Smooth muscle cell (in vitro differentiated cells): ENCODE data around the gene HDAC10. TPM values are rescaled to one million over a fixed set of nuclear protein-coding genes. Genes with fewer than 3 reads are reported as not detected.

Source experiments
- DNase-seq: peaks from one replicate; lab custom pipeline; 2025; ENCODE audit not compliant: unreplicated experiment; lab: John Stamatoyannopoulos, UW
- H2AFZ ChIP-seq: fragments of 200-600 bp; sonication (generic); 2 replicates; pipeline ENCODE4 v1.6.0; 2016; ENCODE audit warnings: antibody characterized with exemption, low read depth, mild to moderate bottlenecking
- H3F3A ChIP-seq: fragments of 200-600 bp; sonication (generic); 2 replicates; pipeline ENCODE4 v1.6.0; 2017; ENCODE audit warnings: antibody characterized with exemption, low read depth
- H3K27ac ChIP-seq: fragments of 200-600 bp; sonication (generic); 2 replicates; pipeline ENCODE4 v1.5.1; 2016; ENCODE audit warnings: low read depth, mild to moderate bottlenecking
- H3K27me3 ChIP-seq: fragments of 200-600 bp; sonication (generic); 2 replicates; pipeline ENCODE4 v1.6.1; 2016; ENCODE audit warnings: low read depth, mild to moderate bottlenecking
- H3K36me3 ChIP-seq: fragments of 200-600 bp; sonication (generic); 2 replicates; pipeline ENCODE4 v1.5.1; 2016; ENCODE audit warnings: low read depth
- H3K4me1 ChIP-seq: fragments of 200-600 bp; sonication (generic); 2 replicates; pipeline ENCODE4 v1.5.1; 2016; ENCODE audit warnings: low read depth
- H3K4me2 ChIP-seq: fragments of 200-600 bp; sonication (generic); 2 replicates; pipeline ENCODE4 v1.6.0; 2016; ENCODE audit warnings: mild to moderate bottlenecking
- H3K4me3 ChIP-seq: fragments of 200-600 bp; sonication (generic); 2 replicates; pipeline ENCODE4 v1.5.1; 2016; ENCODE audit warnings: mild to moderate bottlenecking
- H3K79me2 ChIP-seq: fragments of 200-600 bp; sonication (generic); 2 replicates; pipeline ENCODE4 v1.6.0; 2016; ENCODE audit warnings: low read depth, mild to moderate bottlenecking
- H3K9ac ChIP-seq: fragments of 200-600 bp; sonication (generic); 2 replicates; pipeline ENCODE4 v1.6.0; 2016; ENCODE audit warnings: low read depth
- H3K9me3 ChIP-seq: fragments of 200-600 bp; sonication (generic); replicated peaks from 2 replicates; pipeline ENCODE4 v1.5.1; 2016; ENCODE audit warnings: low read depth
- H4K20me1 ChIP-seq: fragments of 200-600 bp; sonication (generic); 2 replicates; pipeline ENCODE4 v1.6.0; 2016; ENCODE audit warnings: low read depth
- CTCF ChIP-seq: fragments of 200-600 bp; sonication (generic); IDR thresholded peaks from 2 replicates; pipeline ENCODE4 v1.5.1; 2017; ENCODE audit warnings: borderline replicate concordance, mild to moderate bottlenecking, antibody characterized with exemption; ENCODE audit not compliant: insufficient read depth, poor library complexity, severe bottlenecking
- WGBS: methylation state at CpG from one replicate; pipeline ENCODE4 v1.1.7; 2016; ENCODE audit warnings: low lambda C conversion rate; 5-methylcytosine and 5-hydroxymethylcytosine counted together
- polyA plus RNA-seq: library from polyadenylated mRNA; unstranded; fragments of >200 nt; fragmentation: Nextera tagmentation; extraction: Ambion mirVana; gene quantifications from 2 replicates; pipeline ENCODE4 v1.2.1, GENCODE V29; 2016
- total RNA-seq: library from RNA; depleted of rRNA; stranded (reverse); fragments of >200 nt; gene quantifications from 2 replicates; pipeline ENCODE4 v1.2.3, GENCODE V29; 2014

The HDAC10 gene
- total and polyA plus RNA-seq, 2 experiments from 2014 or later = 9.5 to 15.7 TPM

- no peaks in the 10 kb centered on the region for H3K4me1 ChIP-seq
- H3K9ac ChIP-seq = no peak overlapping the region
- TF ChIP-seq CTCF = no peak
- H3K9me3 ChIP-seq = no peaks in the 10 kb centered on the region
- WGBS = over 99% methylated on average over 22 of the region's 34 CpGs
- no peaks in the 10 kb centered on the region for H3K27me3 ChIP-seq
- H3F3A ChIP-seq = no peaks in the 10 kb centered on the region
- DNase-seq = no peak
- H3K4me2 ChIP-seq = no peak overlapping the region
- H3K4me3 ChIP-seq = no peak overlapping the region
- H3K36me3 ChIP-seq = no peaks in the 10 kb centered on the region
- peaks cover 94% of the 10 kb centered on the region for H4K20me1 ChIP-seq
- H3K79me2 ChIP-seq = peaks cover 54% of the 10 kb centered on the region
- H2AFZ ChIP-seq = no peak overlapping the region
- no peak overlapping the region for H3K27ac ChIP-seq
Observed at GRCh38 chr22:50285568-50286229, 34.6 kb upstream of the HDAC10 start.

- Histone ChIP-seq H3K4me2 (no peak overlapping the region), H3K27me3 (no peaks in the 10 kb centered on the region), H3K9ac (no peak overlapping the region), H3K4me3 (no peak overlapping the region), H3F3A (no peaks in the 10 kb centered on the region), H4K20me1 (peaks cover 92% of the 10 kb centered on the region), H3K27ac (no peak overlapping the region), H3K79me2 (peaks cover 42% of the 10 kb centered on the region), H3K9me3 (no peaks in the 10 kb centered on the region), H3K4me1 (no peaks in the 10 kb centered on the region), H3K36me3 (no peaks in the 10 kb centered on the region), H2AFZ (no peak overlapping the region)
- 97% methylated on average over 11 of the region's 13 CpGs for WGBS
- no peak for DNase-seq
- no peak for TF ChIP-seq CTCF
Observed at GRCh38 chr22:50284479-50284878, 33.4 kb upstream of the HDAC10 start.

DNA sequence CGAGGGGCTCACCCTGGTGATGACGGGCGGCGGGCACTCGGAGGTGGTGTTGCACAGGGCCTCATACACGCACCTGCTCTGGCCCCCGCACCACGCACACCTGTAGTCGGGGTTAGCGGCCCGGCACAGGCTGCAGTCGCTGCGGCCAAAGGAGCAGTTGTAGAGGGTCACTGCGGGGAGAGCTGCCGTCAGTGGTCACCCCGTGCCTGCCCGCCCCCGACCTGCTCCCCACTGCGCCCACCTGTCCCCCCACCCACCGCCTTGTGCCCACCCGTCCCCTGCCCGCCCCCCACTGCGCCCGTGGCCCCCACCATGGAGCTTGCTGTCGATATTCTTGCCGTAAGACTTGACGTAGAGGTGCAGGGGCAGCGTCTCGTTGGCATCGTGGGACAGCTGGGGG is 32.8 kb upstream of the HDAC10 start:
- peaks cover 92% of the 10 kb centered on the region for H4K20me1 ChIP-seq
- no peaks in the 10 kb centered on the region for H3K36me3 ChIP-seq
- TF ChIP-seq CTCF = no peak
- DNase-seq = no peak
- no peak overlapping the region for H3K9ac ChIP-seq
- no peak overlapping the region for H2AFZ ChIP-seq
- H3K4me2 ChIP-seq = no peak overlapping the region
- H3K9me3 ChIP-seq = no peaks in the 10 kb centered on the region
- peaks cover 36% of the 10 kb centered on the region for H3K79me2 ChIP-seq
- H3F3A ChIP-seq = no peaks in the 10 kb centered on the region
- 97% methylated on average over 28 of the region's 30 CpGs for WGBS
- H3K4me3 ChIP-seq = no peak overlapping the region
- no peak overlapping the region for H3K27ac ChIP-seq
- no peaks in the 10 kb centered on the region for H3K4me1 ChIP-seq
- no peaks in the 10 kb centered on the region for H3K27me3 ChIP-seq
